Right renal pelvis (tissue), 4 donors: ENCODE measurements around the gene MRPL51. TPM values are rescaled to one million over a fixed set of nuclear protein-coding genes. Genes with fewer than 3 reads are reported as not detected.
"Not testable (repeated sequence)": the region's sequence is repeated elsewhere in the genome, so short reads cannot be mapped to it uniquely, and the experiment has no call there.

Experiments
- DNase-seq, 4 donors: peaks; one replicate each; pipeline ENCODE4 v3.0.0-alpha.2; 2013; ENCODE audit warnings: low read depth in 4 of 4, low spot score in 3 of 4, missing footprints in 1 of 4
- polyA plus RNA-seq, 4 donors: library from polyadenylated mRNA; unstranded; fragments of 120-200 nt; gene quantifications; one replicate each; pipeline ENCODE4 v1.2.1, GENCODE V29; 2013; ENCODE audit not compliant: insufficient read length in 4 of 4

MRPL51 gene
- polyA plus RNA-seq, 4 donors, result 179 to 191 (median 185) TPM

GRCh38 chr12:6489449-6489848 is 3.6 kb downstream of the MRPL51 start:
- no peak for DNase-seq

- no peak for DNase-seq
These were observed 4.8 kb downstream of the MRPL51 start for GRCh38 chr12:6488240-6488639.

- DNase-seq, result no peak
These were observed 14.6 kb downstream of the MRPL51 start for GRCh38 chr12:6478416-6478815.

GRCh38 chr12:6477601-6478377 is 15.3 kb downstream of the MRPL51 start:
- DNase-seq, result not testable (repeated sequence)

GRCh38 chr12:6476489-6476888 is 16.6 kb downstream of the MRPL51 start:
- no peak for DNase-seq

GRCh38 chr12:6475233-6475975 is 17.7 kb downstream of the MRPL51 start:
- not testable (repeated sequence) for DNase-seq

GRCh38 chr12:6472491-6472890 is 20.6 kb downstream of the MRPL51 start:
- no peak for DNase-seq

GRCh38 chr12:6471989-6472360 is 21.1 kb downstream of the MRPL51 start:
- DNase-seq, result no peak

GRCh38 chr12:6470375-6471163 is 22.5 kb downstream of the MRPL51 start, which contains the start of gene VAMP1:
Gene VAMP1 (minus strand): TSS chr12:6470677. CDS start chr12:6470531, 146 bp downstream.
- DNase-seq, result peak; percentile 86 to 93 (median 88)

GRCh38 chr12:6469609-6470374 is 23.3 kb downstream of the MRPL51 start:
- DNase-seq, result no peak

- no peak for DNase-seq
These were observed 24.0 kb downstream of the MRPL51 start for GRCh38 chr12:6469092-6469491.

- no peak for DNase-seq
These were observed 24.8 kb downstream of the MRPL51 start for GRCh38 chr12:6468283-6468575.

- DNase-seq, result not testable (repeated sequence)
These were observed 25.3 kb downstream of the MRPL51 start for GRCh38 chr12:6467571-6468282.

GRCh38 chr12:6466751-6467150 is 26.3 kb downstream of the MRPL51 start:
- not testable (repeated sequence) for DNase-seq

GRCh38 chr12:6466184-6466573 is 26.9 kb downstream of the MRPL51 start:
- no peak for DNase-seq

- DNase-seq, result peak in 3 of 4 donors; percentile 60 to 67 (median 66)
These were observed 27.4 kb downstream of the MRPL51 start for GRCh38 chr12:6465467-6466183.

- DNase-seq, result no peak
These were observed 28.5 kb downstream of the MRPL51 start for GRCh38 chr12:6464531-6464930.

- DNase-seq, result no peak
These were observed 29.2 kb downstream of the MRPL51 start for GRCh38 chr12:6463858-6464257.

- DNase-seq, result no peak
These were observed 29.8 kb downstream of the MRPL51 start for GRCh38 chr12:6463216-6463615.
